ENCODE results near the gene HACD3.

DNA sequence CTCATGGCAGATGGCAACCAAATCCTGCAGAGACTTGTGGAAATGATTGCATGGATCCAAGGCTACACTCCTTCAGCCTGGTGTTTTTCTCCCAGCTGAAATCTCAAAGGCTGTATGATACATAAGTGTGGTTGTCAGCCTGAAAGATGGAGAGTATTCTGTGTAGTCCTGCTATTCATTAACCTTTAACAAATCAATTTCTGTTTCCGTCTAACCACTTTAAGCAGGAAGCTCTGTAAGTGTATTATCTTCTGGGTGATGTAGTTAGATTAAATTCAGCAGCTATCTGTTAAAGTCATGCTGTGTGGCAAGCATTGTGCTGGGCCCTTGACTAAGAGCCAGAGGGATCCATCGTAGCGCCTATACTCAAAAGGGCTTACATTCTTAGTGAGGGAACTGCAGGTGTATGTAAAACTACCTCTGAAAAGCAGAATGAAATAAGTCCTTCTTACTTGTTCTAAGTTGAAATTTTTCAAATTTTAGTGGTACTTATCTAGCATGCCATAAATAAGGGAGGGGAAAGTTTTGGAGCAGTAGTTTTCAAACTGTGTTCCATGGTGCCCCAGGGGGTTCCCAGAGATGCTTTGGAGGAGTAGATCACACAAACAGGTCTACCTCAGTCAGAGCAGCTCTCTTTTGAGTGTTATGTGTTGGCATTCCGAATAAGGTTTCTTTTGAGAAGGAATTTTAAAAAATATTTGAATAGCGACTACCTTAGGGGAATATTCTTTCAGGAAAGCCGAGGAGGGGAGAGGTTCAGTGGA, 28.9 kb downstream of the HACD3 start:
- no peak for TF ChIP-seq POLR2AphosphoS5 (IDR thresholded peaks at IDR 0.05; ENCODE audit: low read depth)
- TF ChIP-seq, protein P1, sequence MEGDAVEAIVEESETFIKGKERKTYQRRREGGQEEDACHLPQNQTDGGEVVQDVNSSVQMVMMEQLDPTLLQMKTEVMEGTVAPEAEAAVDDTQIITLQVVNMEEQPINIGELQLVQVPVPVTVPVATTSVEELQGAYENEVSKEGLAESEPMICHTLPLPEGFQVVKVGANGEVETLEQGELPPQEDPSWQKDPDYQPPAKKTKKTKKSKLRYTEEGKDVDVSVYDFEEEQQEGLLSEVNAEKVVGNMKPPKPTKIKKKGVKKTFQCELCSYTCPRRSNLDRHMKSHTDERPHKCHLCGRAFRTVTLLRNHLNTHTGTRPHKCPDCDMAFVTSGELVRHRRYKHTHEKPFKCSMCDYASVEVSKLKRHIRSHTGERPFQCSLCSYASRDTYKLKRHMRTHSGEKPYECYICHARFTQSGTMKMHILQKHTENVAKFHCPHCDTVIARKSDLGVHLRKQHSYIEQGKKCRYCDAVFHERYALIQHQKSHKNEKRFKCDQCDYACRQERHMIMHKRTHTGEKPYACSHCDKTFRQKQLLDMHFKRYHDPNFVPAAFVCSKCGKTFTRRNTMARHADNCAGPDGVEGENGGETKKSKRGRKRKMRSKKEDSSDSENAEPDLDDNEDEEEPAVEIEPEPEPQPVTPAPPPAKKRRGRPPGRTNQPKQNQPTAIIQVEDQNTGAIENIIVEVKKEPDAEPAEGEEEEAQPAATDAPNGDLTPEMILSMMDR (IDR thresholded peaks at IDR 0.05; ENCODE audit: insufficient read depth, low read length): no peak
- TF ChIP-seq, protein P2, sequence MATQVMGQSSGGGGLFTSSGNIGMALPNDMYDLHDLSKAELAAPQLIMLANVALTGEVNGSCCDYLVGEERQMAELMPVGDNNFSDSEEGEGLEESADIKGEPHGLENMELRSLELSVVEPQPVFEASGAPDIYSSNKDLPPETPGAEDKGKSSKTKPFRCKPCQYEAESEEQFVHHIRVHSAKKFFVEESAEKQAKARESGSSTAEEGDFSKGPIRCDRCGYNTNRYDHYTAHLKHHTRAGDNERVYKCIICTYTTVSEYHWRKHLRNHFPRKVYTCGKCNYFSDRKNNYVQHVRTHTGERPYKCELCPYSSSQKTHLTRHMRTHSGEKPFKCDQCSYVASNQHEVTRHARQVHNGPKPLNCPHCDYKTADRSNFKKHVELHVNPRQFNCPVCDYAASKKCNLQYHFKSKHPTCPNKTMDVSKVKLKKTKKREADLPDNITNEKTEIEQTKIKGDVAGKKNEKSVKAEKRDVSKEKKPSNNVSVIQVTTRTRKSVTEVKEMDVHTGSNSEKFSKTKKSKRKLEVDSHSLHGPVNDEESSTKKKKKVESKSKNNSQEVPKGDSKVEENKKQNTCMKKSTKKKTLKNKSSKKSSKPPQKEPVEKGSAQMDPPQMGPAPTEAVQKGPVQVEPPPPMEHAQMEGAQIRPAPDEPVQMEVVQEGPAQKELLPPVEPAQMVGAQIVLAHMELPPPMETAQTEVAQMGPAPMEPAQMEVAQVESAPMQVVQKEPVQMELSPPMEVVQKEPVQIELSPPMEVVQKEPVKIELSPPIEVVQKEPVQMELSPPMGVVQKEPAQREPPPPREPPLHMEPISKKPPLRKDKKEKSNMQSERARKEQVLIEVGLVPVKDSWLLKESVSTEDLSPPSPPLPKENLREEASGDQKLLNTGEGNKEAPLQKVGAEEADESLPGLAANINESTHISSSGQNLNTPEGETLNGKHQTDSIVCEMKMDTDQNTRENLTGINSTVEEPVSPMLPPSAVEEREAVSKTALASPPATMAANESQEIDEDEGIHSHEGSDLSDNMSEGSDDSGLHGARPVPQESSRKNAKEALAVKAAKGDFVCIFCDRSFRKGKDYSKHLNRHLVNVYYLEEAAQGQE (IDR thresholded peaks at IDR 0.05; ENCODE audit: insufficient replicate concordance, low read depth): no peak
